MM.1S (cell line): ENCODE measurements around the gene INTS11.

Source experiments
- EZH2 ChIP-seq: fragments of 300-600 bp; sonication (generic); optimal IDR thresholded peaks from 2 replicates; pipeline ENCODE3; 2017; ENCODE audit warnings: low read depth, mild to moderate bottlenecking, antibody characterized with exemption, low read length, mixed read lengths
- EZH2phosphoT487 ChIP-seq: fragments of 300-600 bp; sonication (generic); IDR thresholded peaks from 2 replicates; pipeline ENCODE4 v1.6.1; 2018; ENCODE audit warnings: antibody characterized with exemption, low read length
- TF ChIP-seq, protein P1 (sequence below): fragments of 300-600 bp; sonication (generic); IDR thresholded peaks from 2 replicates; pipeline ENCODE4 v1.5.1; 2016; ENCODE audit warnings: antibody characterized with exemption, low read length, mixed read lengths

DNA sequence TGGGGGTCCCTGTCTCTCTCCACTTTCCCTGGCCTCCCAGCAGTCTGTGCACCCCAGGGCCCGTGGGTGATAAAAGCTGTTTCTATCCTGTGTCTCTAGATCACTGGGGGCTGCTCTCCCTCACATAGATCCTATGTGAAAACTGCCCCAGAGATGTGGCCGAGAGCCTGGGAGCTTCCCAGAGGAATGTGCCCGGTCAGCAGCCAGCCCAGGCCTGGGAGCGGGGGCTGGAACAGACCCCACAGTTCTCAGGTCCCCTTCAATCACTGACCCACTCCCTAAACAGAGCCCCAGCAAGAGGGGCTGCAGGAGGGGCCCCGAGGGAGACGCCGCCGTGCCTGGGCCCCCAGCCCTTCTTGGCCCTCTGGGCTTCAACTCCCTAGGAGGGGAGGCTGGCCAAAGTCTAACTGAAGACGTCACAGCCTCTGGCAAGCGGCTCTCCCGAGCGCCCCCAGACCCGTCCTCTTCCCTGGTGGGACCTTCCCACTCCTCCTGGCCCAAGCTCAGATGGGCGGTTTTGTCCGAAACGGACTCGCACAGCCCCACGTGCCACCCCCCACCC is 33.5 kb upstream of the INTS11 start:
- TF ChIP-seq, protein P1, sequence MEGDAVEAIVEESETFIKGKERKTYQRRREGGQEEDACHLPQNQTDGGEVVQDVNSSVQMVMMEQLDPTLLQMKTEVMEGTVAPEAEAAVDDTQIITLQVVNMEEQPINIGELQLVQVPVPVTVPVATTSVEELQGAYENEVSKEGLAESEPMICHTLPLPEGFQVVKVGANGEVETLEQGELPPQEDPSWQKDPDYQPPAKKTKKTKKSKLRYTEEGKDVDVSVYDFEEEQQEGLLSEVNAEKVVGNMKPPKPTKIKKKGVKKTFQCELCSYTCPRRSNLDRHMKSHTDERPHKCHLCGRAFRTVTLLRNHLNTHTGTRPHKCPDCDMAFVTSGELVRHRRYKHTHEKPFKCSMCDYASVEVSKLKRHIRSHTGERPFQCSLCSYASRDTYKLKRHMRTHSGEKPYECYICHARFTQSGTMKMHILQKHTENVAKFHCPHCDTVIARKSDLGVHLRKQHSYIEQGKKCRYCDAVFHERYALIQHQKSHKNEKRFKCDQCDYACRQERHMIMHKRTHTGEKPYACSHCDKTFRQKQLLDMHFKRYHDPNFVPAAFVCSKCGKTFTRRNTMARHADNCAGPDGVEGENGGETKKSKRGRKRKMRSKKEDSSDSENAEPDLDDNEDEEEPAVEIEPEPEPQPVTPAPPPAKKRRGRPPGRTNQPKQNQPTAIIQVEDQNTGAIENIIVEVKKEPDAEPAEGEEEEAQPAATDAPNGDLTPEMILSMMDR = no peak
- TF ChIP-seq EZH2phosphoT487 = no peak
- no peak for TF ChIP-seq EZH2
